Ovary (tissue), 9 donors: ENCODE measurements around the gene YPEL1. TPM values are rescaled to one million over a fixed set of nuclear protein-coding genes. Genes with fewer than 3 reads are reported as not detected.
"Not testable (repeated sequence)": the region's sequence is repeated elsewhere in the genome, so short reads cannot be mapped to it uniquely, and the experiment has no call there.

Experiments used
- DNase-seq, 5 donors: peaks; one replicate each; pipeline ENCODE4 v3.0.0-alpha.2; 2019 to 2020
- H3K27ac ChIP-seq, 2 donors: fragments of 200-600 bp; one replicate each; pipeline versions ENCODE4 v1.5.1 to v1.8.0; 2019 to 2022
- H3K27me3 ChIP-seq: fragments of 200-600 bp; one replicate; pipeline ENCODE4 v1.8.0; 2022
- H3K36me3 ChIP-seq: fragments of 200-600 bp; sonication (generic); one replicate; pipeline ENCODE4 v1.5.1; 2019
- H3K4me1 ChIP-seq: one replicate; pipeline ENCODE4 v1.8.1; 2013; ENCODE audit warnings: mild to moderate bottlenecking, moderate library complexity; ENCODE audit not compliant: insufficient read depth
- H3K4me3 ChIP-seq: fragments of 200-600 bp; sonication (generic); one replicate; pipeline ENCODE4 v1.5.1; 2017
- H3K9me3 ChIP-seq, 2 donors: fragments of 200-600 bp in 1 of 2; sonication (generic) in 1 of 2; one replicate each; pipeline versions ENCODE4 v1.5.1 to v1.8.1; 2013 to 2019; ENCODE audit warnings: mild to moderate bottlenecking in 1 of 2, moderate library complexity in 1 of 2
- CTCF ChIP-seq, 3 donors: fragments of 450-650 bp in 2 of 3; fragments of 200-600 bp in 1 of 3; IDR thresholded peaks; one replicate each; pipeline versions ENCODE4 v1.5.1 to v1.8.0; 2016 to 2022; ENCODE audit warnings: antibody characterized with exemption in 3 of 3, mild to moderate bottlenecking in 1 of 3
- EP300 ChIP-seq: sonication (generic); formaldehyde crosslinking; IDR thresholded peaks from one replicate; pipeline ENCODE4 v1.6.1; 2017; ENCODE audit warnings: antibody characterized with exemption
- POLR2A ChIP-seq: fragments of 450-650 bp; IDR thresholded peaks from one replicate; pipeline ENCODE4 v1.6.1; 2017; ENCODE audit warnings: antibody characterized with exemption, mild to moderate bottlenecking, moderate library complexity
- WGBS, 3 donors: extraction: QIAGEN DNeasy Blood & Tissue Kit in 1 of 3; methylation state at CpG; one replicate each; pipeline versions ENCODE4 v1.1.5 to v1.1.7; 2013 to 2017; 5-methylcytosine and 5-hydroxymethylcytosine counted together
- intact Hi-C, 4 donors: fragments of 100-400 bp; cut with DNase I; formaldehyde crosslinking; loops; one replicate each; pipeline versions ENCODE4 v1.11.0 to v1.15.1; 2022 to 2023
- polyA plus RNA-seq, 2 donors: library from polyadenylated mRNA; stranded (reverse); fragments of 200-250 nt in 1 of 2; fragments of 350-450 nt in 1 of 2; fragmentation: Illumina TruSeq in 1 of 2; extraction: RNeasy Lipid Tissue Mini Kit (QIAGEN cat#74804) in 1 of 2; gene quantifications; one replicate each; pipeline ENCODE4 v1.2.3, GENCODE V29; 2013 to 2014
- total RNA-seq, 7 donors: library from RNA; depleted of rRNA in 2 of 7; stranded (reverse); fragments of >200 nt in 2 of 7; fragmentation: NEBNext Ultra II Directional in 3 of 7; extraction: Animal tissue kit (Norgen Biotek cat#: 25700) in 3 of 7; gene quantifications; one replicate each; pipeline versions ENCODE4 v1.1.0 to v1.2.4, GENCODE V29; 2016 to 2023
- donor health status: DM: no; HTN: no; CAD: no; lungs with moderate emphysema.
- donor health status: DM: no; HTN: no; CAD: no.
- donor health status: Bipolar disorder and iron deficiency.
- donor health status: DM: yes; HTN: yes; CAD: no.
- donor health status: DM: no; HTN: no; CAD: no.
- donor health status: DM: yes; HTN: yes; CAD: no.

Gene YPEL1
- total and polyA plus RNA-seq, 9 donors: 2.9 to 11.4 (median 8.5) TPM

GRCh38 chr22:21731503-21731902 lies 4.1 kb downstream of the YPEL1 start:
- DNase-seq: no peak
- TF ChIP-seq CTCF (IDR thresholded peaks at IDR 0.05): no peak
- no peak for TF ChIP-seq EP300
- TF ChIP-seq POLR2A: no peak
- 87 to 91% (median 87%) methylated on average over 5 of the region's 5 CpGs for WGBS, 3 donors
- Histone ChIP-seq H3K36me3 (no peaks in the 10 kb centered on the region), H3K9me3 (no peaks in the 10 kb centered on the region), H3K4me3 (no peak overlapping the region), H3K27ac (no peak overlapping the region), H3K4me1 (peaks cover 4% of the 10 kb centered on the region), H3K27me3 (no peaks in the 10 kb centered on the region)
- intact Hi-C loops: no loop called here

- H3K36me3 ChIP-seq: no peaks in the 10 kb centered on the region
- no peaks in the 10 kb centered on the region for H3K4me1 ChIP-seq
- intact Hi-C loops: no loop called here
- no peaks in the 10 kb centered on the region for H3K27me3 ChIP-seq
- no peak overlapping the region for H3K27ac ChIP-seq
- WGBS, 3 donors: 93 to 96% (median 95%) methylated on average over 9 of the region's 9 CpGs
- no peaks in the 10 kb centered on the region for H3K9me3 ChIP-seq
- no peak overlapping the region for H3K4me3 ChIP-seq
- TF ChIP-seq CTCF (IDR thresholded peaks at IDR 0.05): no peak
- no peak for TF ChIP-seq POLR2A
- no peak for TF ChIP-seq EP300
- no peak for DNase-seq
These were observed 4.9 kb downstream of the YPEL1 start for GRCh38 chr22:21730535-21731308.

GRCh38 chr22:21729184-21729583 lies 6.4 kb downstream of the YPEL1 start:
- H3K27ac ChIP-seq, DNase-seq, intact Hi-C loops, H3K4me3 ChIP-seq, H3K27me3 ChIP-seq, H3K4me1 ChIP-seq, H3K36me3 ChIP-seq, H3K9me3 ChIP-seq: not testable (repeated sequence)
- WGBS, 3 donors: 85 to 97% (median 93%) methylated on average over 3 of the region's 3 CpGs

GRCh38 chr22:21728270-21728669 lies 7.3 kb downstream of the YPEL1 start:
- H3K9me3 ChIP-seq: no peaks in the 10 kb centered on the region
- intact Hi-C loops: no loop called here
- WGBS, 3 donors: 78 to 90% (median 89%) methylated on average over 12 of the region's 12 CpGs
- no peak overlapping the region for H3K27ac ChIP-seq
- H3K27me3 ChIP-seq: no peaks in the 10 kb centered on the region
- H3K36me3 ChIP-seq: no peaks in the 10 kb centered on the region
- no peaks in the 10 kb centered on the region for H3K4me1 ChIP-seq
- no peak for TF ChIP-seq CTCF (IDR thresholded peaks at IDR 0.05)
- TF ChIP-seq EP300: no peak
- no peak for TF ChIP-seq POLR2A
- no peak overlapping the region for H3K4me3 ChIP-seq
- DNase-seq: no peak

GRCh38 chr22:21727768-21728167 lies 7.8 kb downstream of the YPEL1 start:
- Histone ChIP-seq H3K36me3 (no peaks in the 10 kb centered on the region), H3K4me1 (no peaks in the 10 kb centered on the region), H3K27ac (no peak overlapping the region), H3K27me3 (no peaks in the 10 kb centered on the region), H3K9me3 (no peaks in the 10 kb centered on the region), H3K4me3 (no peak overlapping the region)
- intact Hi-C loops: no loop called here
- DNase-seq: no peak
- WGBS, 3 donors: 95 to 97% (median 96%) methylated on average over 10 of the region's 10 CpGs
- TF ChIP-seq POLR2A: no peak
- TF ChIP-seq CTCF (IDR thresholded peaks at IDR 0.05): no peak
- no peak for TF ChIP-seq EP300
